Neural cell (in vitro differentiated cells): ENCODE data around the gene TMEM259. TPM values are rescaled to one million over a fixed set of nuclear protein-coding genes. Genes with fewer than 3 reads are reported as not detected.

Experiments used
- H2AFZ ChIP-seq: fragments of 200-600, 300-800 bp; sonication (generic), shearing (Covaris generic); 2 replicates; pipeline ENCODE4 v1.6.0; 2014; ENCODE audit warnings: low read depth, mild to moderate bottlenecking, antibody characterized with exemption, low read length, moderate library complexity
- H3F3A ChIP-seq: fragments of 200-600 bp; shearing (Covaris generic); 2 replicates; pipeline ENCODE4 v1.6.1; 2016; ENCODE audit warnings: mild to moderate bottlenecking, moderate library complexity, mixed read lengths, antibody characterized with exemption, low read length; ENCODE audit not compliant: insufficient read depth, poor library complexity, severe bottlenecking
- H3K27ac ChIP-seq: fragments of 200-600, 300-800 bp; sonication (generic), shearing (Covaris generic); 2 replicates; pipeline ENCODE4 v1.5.1; 2014; ENCODE audit warnings: mild to moderate bottlenecking, low read length, moderate library complexity
- H3K27me3 ChIP-seq: fragments of 300-800, 200-600 bp; sonication (generic), shearing (Covaris generic); 2 replicates; pipeline ENCODE4 v1.6.0; 2014; ENCODE audit warnings: mild to moderate bottlenecking, low read depth, low read length, moderate library complexity; ENCODE audit not compliant: insufficient read depth
- H3K36me3 ChIP-seq: fragments of 300-800, 200-600 bp; sonication (generic), shearing (Covaris generic); 2 replicates; pipeline ENCODE4 v1.5.1; 2014; ENCODE audit warnings: mild to moderate bottlenecking, antibody characterized with exemption, low read length, moderate library complexity; ENCODE audit not compliant: insufficient read depth
- H3K4me2 ChIP-seq: fragments of 300-800, 200-600 bp; sonication (generic), shearing (Covaris generic); 2 replicates; pipeline ENCODE4 v1.6.0; 2014; ENCODE audit warnings: mild to moderate bottlenecking, low read length
- H3K4me3 ChIP-seq: fragments of 300-800, 200-600 bp; sonication (generic), shearing (Covaris generic); 2 replicates; pipeline ENCODE4 v1.5.1; 2014; ENCODE audit warnings: mild to moderate bottlenecking, low read length, moderate library complexity
- H3K79me2 ChIP-seq: fragments of 200-600 bp; shearing (Covaris generic); replicated peaks from 2 replicates; pipeline ENCODE4 v1.6.0; 2014; ENCODE audit warnings: mild to moderate bottlenecking, low read length, moderate library complexity; ENCODE audit not compliant: insufficient read depth
- H3K9ac ChIP-seq: fragments of 300-800, 200-600 bp; sonication (generic), shearing (Covaris generic); 2 replicates; pipeline ENCODE4 v1.6.1; 2016; ENCODE audit warnings: mild to moderate bottlenecking, low read length, mixed read lengths
- H3K9me2 ChIP-seq: fragments of 200-600 bp; shearing (Covaris generic); 2 replicates; pipeline ENCODE4 v1.6.1; 2016; ENCODE audit warnings: mild to moderate bottlenecking, low read length, mixed read lengths; ENCODE audit not compliant: insufficient read depth
- H3K9me3 ChIP-seq: fragments of 200-600, 300-800 bp; sonication (generic), shearing (Covaris generic); 2 replicates; pipeline ENCODE4 v1.6.1; 2016; ENCODE audit warnings: mild to moderate bottlenecking, mixed run types, low read length, moderate library complexity, mixed read lengths
- H4K20me1 ChIP-seq: fragments of 200-600 bp; shearing (Covaris generic); 2 replicates; pipeline ENCODE4 v1.6.1; 2016; ENCODE audit warnings: mild to moderate bottlenecking, mixed run types; ENCODE audit not compliant: insufficient read depth
- EP300 ChIP-seq: fragments of 450-650 bp; conservative IDR thresholded peaks from 2 replicates; pipeline ENCODE4 v1.6.1; 2014; ENCODE audit warnings: antibody characterized with exemption, mild to moderate bottlenecking, moderate library complexity; ENCODE audit not compliant: poor library complexity, severe bottlenecking
- EZH2 ChIP-seq: fragments of 200-600, 300-800 bp; shearing (Covaris generic), sonication (generic); IDR thresholded peaks from 2 replicates; pipeline ENCODE4 v1.6.1; 2014; ENCODE audit warnings: antibody characterized with exemption, low read length, borderline replicate concordance, mild to moderate bottlenecking; ENCODE audit not compliant: insufficient read depth, poor library complexity, severe bottlenecking
- MXI1 ChIP-seq: fragments of 450-650 bp; conservative IDR thresholded peaks from 2 replicates; pipeline ENCODE4 v1.6.1; 2014; ENCODE audit warnings: antibody characterized with exemption, mild to moderate bottlenecking; ENCODE audit not compliant: poor library complexity, severe bottlenecking
- POLR2AphosphoS5 ChIP-seq: IDR thresholded peaks from 2 replicates; pipeline ENCODE4 v1.6.1; 2012
- RAD21 ChIP-seq: fragments of 450-650 bp; conservative IDR thresholded peaks from 2 replicates; pipeline ENCODE4 v1.6.1; 2014; ENCODE audit warnings: antibody characterized with exemption, mild to moderate bottlenecking, moderate library complexity
- SMC3 ChIP-seq: fragments of 450-650 bp; conservative IDR thresholded peaks from 2 replicates; pipeline ENCODE4 v1.6.1; 2014; ENCODE audit warnings: antibody characterized with exemption, mild to moderate bottlenecking, moderate library complexity; ENCODE audit not compliant: poor library complexity
- TAF1 ChIP-seq: IDR thresholded peaks from 2 replicates; pipeline ENCODE4 v1.6.1; 2012; ENCODE audit warnings: low read depth
- polyA plus RNA-seq: library from polyadenylated mRNA; depleted of rRNA; stranded (reverse); fragments of >200 nt; gene quantifications from 2 replicates; pipeline ENCODE4 v1.2.3, GENCODE V29; 2014
- small RNA-seq, 3 experiments: library from RNA; depleted of rRNA; stranded (forward); fragments of <200 nt; gene quantifications; one replicate each; pipeline ENCODE3, GENCODE V24; 2012
- TF ChIP-seq, protein P1 (sequence below): IDR thresholded peaks from 2 replicates; pipeline ENCODE4 v1.6.1; 2012; ENCODE audit warnings: borderline replicate concordance
- TF ChIP-seq, protein P2 (sequence below): fragments of 450-650 bp; IDR thresholded peaks from 2 replicates; pipeline ENCODE4 v1.5.1; 2014; ENCODE audit warnings: antibody characterized with exemption, mild to moderate bottlenecking, moderate library complexity; ENCODE audit not compliant: poor library complexity, severe bottlenecking

Gene TMEM259
- polyA plus RNA-seq, 1 donor from 2014 or later = 176 TPM

DNA sequence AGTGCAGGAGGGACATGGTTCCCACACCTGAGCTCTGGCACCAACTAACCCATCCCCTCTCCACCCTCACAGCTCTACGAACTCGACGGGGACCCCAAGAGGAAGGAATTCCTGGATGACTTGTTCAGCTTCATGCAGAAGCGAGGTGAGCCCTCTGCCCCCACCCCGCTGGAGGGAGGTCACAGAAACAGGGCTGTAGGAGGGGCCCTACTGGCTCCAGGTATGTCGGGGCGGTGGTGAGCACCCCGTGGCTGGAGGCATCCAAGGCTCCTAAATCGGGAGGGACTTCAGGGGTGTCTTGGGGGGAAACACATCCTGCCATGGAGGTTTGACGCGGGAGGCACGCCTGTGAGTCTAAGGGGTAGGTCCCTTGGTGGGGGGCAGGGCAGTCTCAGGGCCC is 60.9 kb downstream of the TMEM259 start:
- Histone ChIP-seq H2AFZ (no peak overlapping the region), H3K9me3 (no peaks in the 10 kb centered on the region), H4K20me1 (no peaks in the 10 kb centered on the region), H3K9me2 (no peaks in the 10 kb centered on the region), H3K27me3 (no peaks in the 10 kb centered on the region), H3K79me2 (no peaks in the 10 kb centered on the region), H3K9ac (no peak overlapping the region), H3K4me2 (no peak overlapping the region), H3K4me3 (no peak overlapping the region), H3K36me3 (peaks cover 12% of the 10 kb centered on the region), H3K27ac (no peak overlapping the region), H3F3A (no peaks in the 10 kb centered on the region)
- TF ChIP-seq EZH2 (no peak), MXI1 (no peak), RAD21 (no peak), SMC3 (no peak), POLR2AphosphoS5 (no peak), TAF1 (no peak), EP300 (no peak)
- TF ChIP-seq, protein P1, sequence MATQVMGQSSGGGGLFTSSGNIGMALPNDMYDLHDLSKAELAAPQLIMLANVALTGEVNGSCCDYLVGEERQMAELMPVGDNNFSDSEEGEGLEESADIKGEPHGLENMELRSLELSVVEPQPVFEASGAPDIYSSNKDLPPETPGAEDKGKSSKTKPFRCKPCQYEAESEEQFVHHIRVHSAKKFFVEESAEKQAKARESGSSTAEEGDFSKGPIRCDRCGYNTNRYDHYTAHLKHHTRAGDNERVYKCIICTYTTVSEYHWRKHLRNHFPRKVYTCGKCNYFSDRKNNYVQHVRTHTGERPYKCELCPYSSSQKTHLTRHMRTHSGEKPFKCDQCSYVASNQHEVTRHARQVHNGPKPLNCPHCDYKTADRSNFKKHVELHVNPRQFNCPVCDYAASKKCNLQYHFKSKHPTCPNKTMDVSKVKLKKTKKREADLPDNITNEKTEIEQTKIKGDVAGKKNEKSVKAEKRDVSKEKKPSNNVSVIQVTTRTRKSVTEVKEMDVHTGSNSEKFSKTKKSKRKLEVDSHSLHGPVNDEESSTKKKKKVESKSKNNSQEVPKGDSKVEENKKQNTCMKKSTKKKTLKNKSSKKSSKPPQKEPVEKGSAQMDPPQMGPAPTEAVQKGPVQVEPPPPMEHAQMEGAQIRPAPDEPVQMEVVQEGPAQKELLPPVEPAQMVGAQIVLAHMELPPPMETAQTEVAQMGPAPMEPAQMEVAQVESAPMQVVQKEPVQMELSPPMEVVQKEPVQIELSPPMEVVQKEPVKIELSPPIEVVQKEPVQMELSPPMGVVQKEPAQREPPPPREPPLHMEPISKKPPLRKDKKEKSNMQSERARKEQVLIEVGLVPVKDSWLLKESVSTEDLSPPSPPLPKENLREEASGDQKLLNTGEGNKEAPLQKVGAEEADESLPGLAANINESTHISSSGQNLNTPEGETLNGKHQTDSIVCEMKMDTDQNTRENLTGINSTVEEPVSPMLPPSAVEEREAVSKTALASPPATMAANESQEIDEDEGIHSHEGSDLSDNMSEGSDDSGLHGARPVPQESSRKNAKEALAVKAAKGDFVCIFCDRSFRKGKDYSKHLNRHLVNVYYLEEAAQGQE = no peak
- TF ChIP-seq, protein P2, sequence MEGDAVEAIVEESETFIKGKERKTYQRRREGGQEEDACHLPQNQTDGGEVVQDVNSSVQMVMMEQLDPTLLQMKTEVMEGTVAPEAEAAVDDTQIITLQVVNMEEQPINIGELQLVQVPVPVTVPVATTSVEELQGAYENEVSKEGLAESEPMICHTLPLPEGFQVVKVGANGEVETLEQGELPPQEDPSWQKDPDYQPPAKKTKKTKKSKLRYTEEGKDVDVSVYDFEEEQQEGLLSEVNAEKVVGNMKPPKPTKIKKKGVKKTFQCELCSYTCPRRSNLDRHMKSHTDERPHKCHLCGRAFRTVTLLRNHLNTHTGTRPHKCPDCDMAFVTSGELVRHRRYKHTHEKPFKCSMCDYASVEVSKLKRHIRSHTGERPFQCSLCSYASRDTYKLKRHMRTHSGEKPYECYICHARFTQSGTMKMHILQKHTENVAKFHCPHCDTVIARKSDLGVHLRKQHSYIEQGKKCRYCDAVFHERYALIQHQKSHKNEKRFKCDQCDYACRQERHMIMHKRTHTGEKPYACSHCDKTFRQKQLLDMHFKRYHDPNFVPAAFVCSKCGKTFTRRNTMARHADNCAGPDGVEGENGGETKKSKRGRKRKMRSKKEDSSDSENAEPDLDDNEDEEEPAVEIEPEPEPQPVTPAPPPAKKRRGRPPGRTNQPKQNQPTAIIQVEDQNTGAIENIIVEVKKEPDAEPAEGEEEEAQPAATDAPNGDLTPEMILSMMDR = no peak

Small RNAs within 50 kb of the gene (small RNA-seq; reads per million reads assigned to genes)
- gene RNU6-2 = 0.82 to 121 (median 17.2) reads per million in 3 experiments

Other genes starting within 250 kb of the TMEM259 start
- gene PTBP1, start 223.7 kb downstream of the TMEM259 start, polyA plus RNA-seq = 27.3 and 39.0 TPM in 2 replicates
- 239 and 275 TPM in 2 replicates for gene PLPPR3, start 199.2 kb downstream of the TMEM259 start, polyA plus RNA-seq
- 1.0 and 1.1 TPM in 2 replicates for gene AZU1, start 193.3 kb downstream of the TMEM259 start, polyA plus RNA-seq
- gene PRTN3, start 180.1 kb downstream of the TMEM259 start, polyA plus RNA-seq = 0.54 TPM in 1 of 2 replicates, not detected in the other
- gene ELANE, start 168.8 kb downstream of the TMEM259 start, polyA plus RNA-seq = not detected in 2 replicates
- gene CFD, start 161.5 kb downstream of the TMEM259 start, polyA plus RNA-seq = 3.8 and 5.3 TPM in 2 replicates
- gene MED16, start 127.9 kb downstream of the TMEM259 start, polyA plus RNA-seq = 13.3 and 17.0 TPM in 2 replicates
- not detected in 2 replicates for gene RNU6-9, start 127.6 kb downstream of the TMEM259 start, polyA plus RNA-seq
- 51.2 and 71.8 TPM in 2 replicates for gene R3HDM4, start 107.9 kb downstream of the TMEM259 start, polyA plus RNA-seq
- gene KISS1R, start 103.8 kb downstream of the TMEM259 start, polyA plus RNA-seq = 0.76 and 5.4 TPM in 2 replicates
- 5.7 and 11.4 TPM in 2 replicates for gene ARID3A, start 95.1 kb downstream of the TMEM259 start, polyA plus RNA-seq
- gene WDR18, start 36.8 kb downstream of the TMEM259 start, polyA plus RNA-seq = 64.9 and 90.1 TPM in 2 replicates
- gene GRIN3B, start 20.7 kb downstream of the TMEM259 start, polyA plus RNA-seq = 0.46 and 5.0 TPM in 2 replicates
- not detected in 2 replicates for gene RNU6-2, start 399 bp upstream of the TMEM259 start, polyA plus RNA-seq
- gene CNN2, start 5.5 kb upstream of the TMEM259 start, polyA plus RNA-seq = 42.8 and 45.3 TPM in 2 replicates
- gene ABCA7, start 19.0 kb upstream of the TMEM259 start, polyA plus RNA-seq = 51.8 and 75.2 TPM in 2 replicates
- gene ARHGAP45, start 46.0 kb upstream of the TMEM259 start, polyA plus RNA-seq = 2.8 and 3.3 TPM in 2 replicates
- 168 and 172 TPM in 2 replicates for gene POLR2E, start 74.3 kb upstream of the TMEM259 start, polyA plus RNA-seq
- 713 and 812 TPM in 2 replicates for gene GPX4, start 82.9 kb upstream of the TMEM259 start, polyA plus RNA-seq
- 4.8 and 5.2 TPM in 2 replicates for gene SBNO2, start 153.1 kb upstream of the TMEM259 start, polyA plus RNA-seq
- gene STK11, start 184.7 kb upstream of the TMEM259 start, polyA plus RNA-seq = 51.6 and 62.5 TPM in 2 replicates
- 18.2 and 24.5 TPM in 2 replicates for gene CBARP, start 216.9 kb upstream of the TMEM259 start, polyA plus RNA-seq
- gene ATP5F1D, start 220.6 kb upstream of the TMEM259 start, polyA plus RNA-seq = 22.8 and 47.8 TPM in 2 replicates
- gene MIDN, start 227.5 kb upstream of the TMEM259 start, polyA plus RNA-seq = 24.8 and 28.3 TPM in 2 replicates
- gene CIRBP, start 248.2 kb upstream of the TMEM259 start, polyA plus RNA-seq = 1,663 and 1,665 TPM in 2 replicates